ENCODE measurements around the gene RNF25.
A peak's percentile ranks its signal among the peaks of the same experiment; 100 is the strongest.

The RNF25 gene

GRCh38 chr2:218626369-218626768 is 45.4 kb downstream of the RNF25 start:
- 0 out of 22 replicates have a peak, but pooled peaks cover 0 to 4% (median 0%) of the 10 kb centered on the region in 11 experiments for H3K36me3 ChIP-seq
- H3K4me3 ChIP-seq: no peak overlapping the region
- no peak overlapping the region for H3K4me2 ChIP-seq
- no peak overlapping the region for H3K27ac ChIP-seq
- TF ChIP-seq Cebpa-rat (IDR thresholded peaks at IDR 0.05): no peak
- H3K9me3 ChIP-seq (replicated peaks in 1 of 11): no peaks in the 10 kb centered on the region
- peaks cover 22 to 34% (median 29%) of the 10 kb centered on the region in 10 experiments for H3K4me1 ChIP-seq
- H4K20me1 ChIP-seq: no peaks in the 10 kb centered on the region
- no peak overlapping the region for H3K9ac ChIP-seq
- no peaks in the 10 kb centered on the region for H3K27me3 ChIP-seq

DNA sequence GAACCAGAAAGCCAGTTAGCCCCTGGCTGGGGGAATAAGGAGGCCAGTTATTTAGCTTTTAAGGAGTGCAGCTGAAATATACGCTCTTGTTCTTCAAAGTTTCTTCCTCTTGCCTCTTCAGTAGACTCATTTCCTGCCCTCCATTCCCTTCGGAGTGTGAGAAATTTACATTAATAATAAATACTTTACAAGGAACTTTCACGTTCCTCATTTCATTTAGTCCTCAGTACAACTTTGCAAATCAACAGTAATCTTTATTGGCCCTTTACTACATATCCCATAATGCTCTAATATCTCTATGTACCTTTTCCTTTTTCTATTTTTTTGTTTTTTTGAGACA is 48.5 kb downstream of the RNF25 start:
- peaks cover 0 to 4% (median 0%) of the 10 kb centered on the region in 11 experiments; a peak in 1 of 22 replicates for H3K36me3 ChIP-seq
- no peak for TF ChIP-seq Cebpa-rat (IDR thresholded peaks at IDR 0.05)
- peaks cover 10 to 24% (median 13%) of the 10 kb centered on the region in 10 experiments for H3K4me1 ChIP-seq
- no peaks in the 10 kb centered on the region for H3K9me3 ChIP-seq (replicated peaks in 1 of 11)
- H3K9ac ChIP-seq: peak overlapping the region in 3 of 11 experiments; percentile 7 to 63 (median 31); a peak in 5 of 22 replicates
- H3K4me3 ChIP-seq: peak overlapping the region in 3 of 10 experiments; percentile 0 to 31 (median 5); a peak in 2 of 20 replicates
- H4K20me1 ChIP-seq: no peaks in the 10 kb centered on the region
- no peaks in the 10 kb centered on the region for H3K27me3 ChIP-seq
- peak overlapping the region; percentile 32 to 94 (median 62) for H3K4me2 ChIP-seq
- peak overlapping the region in 5 of 11 experiments; percentile 19 to 80 (median 38); a peak in 7 of 22 replicates for H3K27ac ChIP-seq

- peak overlapping the region; percentile 32 to 94 (median 62) for H3K4me2 ChIP-seq
- no peaks in the 10 kb centered on the region for H3K27me3 ChIP-seq
- H3K27ac ChIP-seq: peak overlapping the region in 5 of 11 experiments; percentile 19 to 80 (median 38); a peak in 7 of 22 replicates
- peaks cover 10 to 24% (median 13%) of the 10 kb centered on the region in 10 experiments for H3K4me1 ChIP-seq
- H3K9ac ChIP-seq: peak overlapping the region in 3 of 11 experiments; percentile 7 to 63 (median 31); a peak in 5 of 22 replicates
- H4K20me1 ChIP-seq: no peaks in the 10 kb centered on the region
- H3K4me3 ChIP-seq: peak overlapping the region in 3 of 10 experiments; percentile 0 to 31 (median 5); a peak in 2 of 20 replicates
- TF ChIP-seq Cebpa-rat (IDR thresholded peaks at IDR 0.05): no peak
- peaks cover 0 to 4% (median 0%) of the 10 kb centered on the region in 11 experiments; a peak in 1 of 22 replicates for H3K36me3 ChIP-seq
- H3K9me3 ChIP-seq (replicated peaks in 1 of 11): no peaks in the 10 kb centered on the region
Measured at GRCh38 chr2:218622606-218623365, 49.0 kb downstream of the RNF25 start.

DNA sequence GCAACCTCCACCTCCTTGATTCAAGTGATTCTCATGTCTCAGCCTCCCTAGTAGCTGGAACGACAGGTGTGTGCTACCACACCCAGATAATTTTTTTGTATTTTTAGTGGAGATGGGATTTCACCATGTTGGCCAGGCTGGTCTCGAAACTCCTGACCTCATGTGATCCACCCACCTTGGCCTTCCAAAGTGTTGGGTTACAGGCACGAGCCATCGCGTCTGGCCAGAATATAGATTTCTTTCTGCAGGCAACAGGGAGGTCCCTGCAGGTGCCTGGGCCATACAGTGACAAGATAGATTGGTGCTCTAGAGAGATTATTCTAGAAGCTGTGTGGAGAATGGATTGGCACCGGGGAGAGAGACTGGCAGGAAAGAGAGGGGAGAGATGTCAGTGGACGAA is 50.8 kb downstream of the RNF25 start:
- TF ChIP-seq Cebpa-rat (IDR thresholded peaks at IDR 0.05): no peak
- Histone ChIP-seq H4K20me1 (no peaks in the 10 kb centered on the region), H3K4me3 (no peak overlapping the region)

GRCh38 chr2:218618102-218618860 is 53.5 kb downstream of the RNF25 start:
- H3K4me3 ChIP-seq: no peak overlapping the region
- no peaks in the 10 kb centered on the region for H3K9me3 ChIP-seq (replicated peaks in 1 of 11)
- H3K27me3 ChIP-seq: no peaks in the 10 kb centered on the region
- no peaks in the 10 kb centered on the region; a peak in 1 of 22 replicates for H3K36me3 ChIP-seq
- H3K4me2 ChIP-seq: no peak overlapping the region
- H3K27ac ChIP-seq: no peak overlapping the region
- H3K4me1 ChIP-seq: peaks cover 9 to 14% (median 11%) of the 10 kb centered on the region in 10 experiments
- no peak overlapping the region for H3K9ac ChIP-seq
- H4K20me1 ChIP-seq: no peaks in the 10 kb centered on the region
- TF ChIP-seq Cebpa-rat (IDR thresholded peaks at IDR 0.05): no peak

More for the DNA sequence above, 50.8 kb downstream of the RNF25 start:
- Histone ChIP-seq H3K27ac (no peak overlapping the region), H3K4me1 (peaks cover 10 to 24% (median 13%) of the 10 kb centered on the region in 10 experiments), H3K36me3 (peaks cover 0 to 4% (median 0%) of the 10 kb centered on the region in 11 experiments; a peak in 1 of 22 replicates), H3K27me3 (no peaks in the 10 kb centered on the region), H3K4me2 (no peak overlapping the region), H3K9me3 (replicated peaks in 1 of 11) (no peaks in the 10 kb centered on the region), H3K9ac (no peak overlapping the region)

DNA sequence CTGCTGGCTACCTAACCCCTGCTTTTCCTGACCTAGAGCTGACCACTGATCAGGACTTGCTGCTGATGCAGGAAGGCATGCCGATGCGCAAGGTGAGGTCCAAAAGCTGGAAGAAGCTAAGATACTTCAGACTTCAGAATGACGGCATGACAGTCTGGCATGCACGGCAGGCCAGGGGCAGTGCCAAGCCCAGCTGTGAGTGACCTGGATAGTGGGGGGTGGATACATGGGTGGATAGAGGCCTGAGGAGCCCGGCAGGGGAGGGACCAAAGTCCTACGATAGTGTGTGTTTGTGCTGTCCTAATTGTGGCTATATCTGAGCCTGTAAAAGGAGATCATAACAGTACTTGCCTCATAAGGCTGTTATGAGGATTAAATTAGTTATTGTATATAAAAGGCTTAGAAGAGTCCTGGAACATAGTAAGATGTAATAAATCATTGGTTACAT is 55.9 kb downstream of the RNF25 start:
- no peak for TF ChIP-seq Cebpa-rat (IDR thresholded peaks at IDR 0.05)
- Histone ChIP-seq H3K9ac (no peak overlapping the region), H3K36me3 (no peaks in the 10 kb centered on the region; a peak in 1 of 22 replicates), H3K4me3 (no peak overlapping the region), H3K27ac (no peak overlapping the region), H3K27me3 (no peaks in the 10 kb centered on the region), H3K4me2 (no peak overlapping the region), H3K9me3 (replicated peaks in 1 of 11) (no peaks in the 10 kb centered on the region), H4K20me1 (no peaks in the 10 kb centered on the region), H3K4me1 (no peaks in the 10 kb centered on the region)

Data from BLaER1 treated with 17β-estradiol and CSF1 and Interleukin-3, amounts not matched to agents 10 nM and 100 nM (cell line).